ENCODE results near the gene MROH9.

MROH9 gene

GRCh38 chr1:171081763-171082201 lies 146.4 kb downstream of the MROH9 start:
- DNase-seq (ENCODE audit: low read depth in 3 of 3): no peak

- DNase-seq (ENCODE audit: low read depth in 3 of 3): no peak
Observed at GRCh38 chr1:171082606-171083005, 147.3 kb downstream of the MROH9 start.

GRCh38 chr1:171083222-171083621 lies 147.9 kb downstream of the MROH9 start:
- no peak for DNase-seq (ENCODE audit: low read depth in 3 of 3)

- DNase-seq (ENCODE audit: low read depth in 3 of 3): no peak
Observed at GRCh38 chr1:171084091-171084490, 148.8 kb downstream of the MROH9 start.

- no peak for DNase-seq (ENCODE audit: low read depth in 3 of 3)
Observed at GRCh38 chr1:171084870-171085269, 149.5 kb downstream of the MROH9 start.

GRCh38 chr1:171087896-171088295 lies 152.6 kb downstream of the MROH9 start:
- DNase-seq (ENCODE audit: low read depth in 3 of 3): no peak

- no peak for DNase-seq (ENCODE audit: low read depth in 3 of 3)
Observed at GRCh38 chr1:171090604-171091003, 155.3 kb downstream of the MROH9 start, which contains the start of gene FMO3. TSS of gene FMO3 (plus strand) at chr1:171090905. CDS start at chr1:171092659, 1,754 bp downstream.

GRCh38 chr1:171103862-171104261 lies 168.5 kb downstream of the MROH9 start:
- DNase-seq (ENCODE audit: low read depth in 3 of 3): no peak

- DNase-seq (ENCODE audit: low read depth in 3 of 3): no peak
Observed at GRCh38 chr1:171107262-171107940, 172.1 kb downstream of the MROH9 start.

- no peak for DNase-seq (ENCODE audit: low read depth in 3 of 3)
Observed at GRCh38 chr1:171107969-171108368, 172.6 kb downstream of the MROH9 start.

GRCh38 chr1:171109966-171110365 lies 174.6 kb downstream of the MROH9 start:
- DNase-seq (ENCODE audit: low read depth in 3 of 3): no peak

- DNase-seq (ENCODE audit: low read depth in 3 of 3): no peak
Observed at GRCh38 chr1:171110621-171111326, 175.4 kb downstream of the MROH9 start.

GRCh38 chr1:171112119-171112518 lies 176.8 kb downstream of the MROH9 start:
- DNase-seq (ENCODE audit: low read depth in 3 of 3): no peak

- no peak for DNase-seq (ENCODE audit: low read depth in 3 of 3)
Observed at GRCh38 chr1:171113382-171113781, 178.0 kb downstream of the MROH9 start.

Measured in stimulated activated CD4-positive, alpha-beta T cell treated with anti-CD3 and anti-CD28 coated beads, TNF-alpha, amount 100 ng/mL, for 4 hours (primary cell).